ENCODE data around the gene ALB.

The ALB gene

GRCh38 chr4:73458184-73459047 lies 54.3 kb downstream of the ALB start:
- no peak for TF ChIP-seq ZNF274 (IDR thresholded peaks at IDR 0.05; ENCODE audit: low read depth, low read length)
- no peak overlapping the region for H3K4me3 ChIP-seq (ENCODE audit: low read length)

GRCh38 chr4:73459048-73459421 lies 54.9 kb downstream of the ALB start:
- no peak overlapping the region for H3K4me3 ChIP-seq (ENCODE audit: low read length)
- no peak for TF ChIP-seq ZNF274 (IDR thresholded peaks at IDR 0.05; ENCODE audit: low read depth, low read length)

- H3K4me3 ChIP-seq (ENCODE audit: low read length), result no peak overlapping the region
- TF ChIP-seq ZNF274 (IDR thresholded peaks at IDR 0.05; ENCODE audit: low read depth, low read length), result no peak
Observed at GRCh38 chr4:73460913-73461522, 56.9 kb downstream of the ALB start.

GRCh38 chr4:73468170-73468569 lies 64.1 kb downstream of the ALB start:
- no peak overlapping the region for H3K4me3 ChIP-seq (ENCODE audit: low read length)
- TF ChIP-seq ZNF274 (IDR thresholded peaks at IDR 0.05; ENCODE audit: low read depth, low read length), result no peak

GRCh38 chr4:73470728-73471127 lies 66.6 kb downstream of the ALB start:
- TF ChIP-seq ZNF274 (IDR thresholded peaks at IDR 0.05; ENCODE audit: low read depth, low read length), result no peak
- no peak overlapping the region for H3K4me3 ChIP-seq (ENCODE audit: low read length)

All from GM08714 (cell line).